DOHH2 (cell line): Measurements from ENCODE around the gene SH3RF3.

Source experiments
- EZH2phosphoT487 ChIP-seq: fragments of 200-600 bp; sonication (generic); IDR thresholded peaks from 2 replicates; pipeline ENCODE4 v1.6.1; 2017; ENCODE audit warnings: borderline replicate concordance, mild to moderate bottlenecking, antibody characterized with exemption, low read length, moderate library complexity, mixed read lengths
- TF ChIP-seq, protein P1 (sequence below): fragments of 200-600 bp; sonication (generic); IDR thresholded peaks from one replicate; pipeline ENCODE4 v1.5.1; 2014; ENCODE audit warnings: antibody characterized with exemption, mild to moderate bottlenecking, low read depth, low read length; ENCODE audit not compliant: poor library complexity, severe bottlenecking

DNA sequence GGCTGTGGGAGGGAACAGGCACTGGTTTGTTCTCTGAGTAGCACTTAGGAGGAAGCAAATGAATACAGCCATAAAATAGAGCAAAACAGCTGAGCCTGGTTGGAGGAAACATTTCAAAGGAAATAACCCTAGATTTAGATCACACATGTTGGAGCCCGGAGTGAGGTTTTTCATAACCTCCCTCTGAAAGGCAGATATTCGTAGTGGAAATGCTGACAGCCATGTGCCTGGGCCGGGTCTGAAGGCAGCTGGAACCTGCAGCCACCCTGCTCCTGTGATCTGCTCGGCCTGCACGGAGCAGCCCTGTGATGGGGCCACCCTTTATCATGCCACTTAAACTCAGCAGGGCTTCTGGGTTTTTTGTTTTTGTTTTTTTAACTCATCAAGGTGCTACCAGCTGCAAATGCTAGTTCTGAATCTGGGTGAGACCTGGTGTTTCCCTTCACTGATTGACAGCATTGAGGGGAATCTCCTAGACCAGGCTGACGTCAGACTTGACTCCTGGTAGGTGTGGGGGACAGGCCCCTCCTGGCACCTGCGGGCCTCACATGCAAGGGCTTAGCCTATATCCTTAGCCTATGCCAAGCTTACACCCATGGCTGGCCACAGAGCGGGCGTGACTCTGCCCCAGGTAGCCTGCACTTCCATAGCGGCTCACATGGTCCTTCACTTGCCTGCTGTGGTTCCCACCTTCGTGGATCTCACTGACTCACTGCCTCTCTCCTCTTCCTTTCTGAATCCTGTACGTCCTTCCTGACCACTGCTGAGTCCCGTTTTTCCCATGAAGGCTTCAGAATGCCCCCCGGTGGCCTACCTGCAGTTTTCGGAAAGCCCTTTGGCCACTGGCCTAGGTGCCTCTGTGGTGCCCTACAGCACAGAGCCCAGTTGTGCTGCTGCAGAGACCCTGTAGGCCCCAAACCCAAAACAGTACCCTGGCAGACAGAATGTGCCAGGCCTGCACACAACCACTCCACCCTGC is 267.5 kb downstream of the SH3RF3 start:
- TF ChIP-seq, protein P1, sequence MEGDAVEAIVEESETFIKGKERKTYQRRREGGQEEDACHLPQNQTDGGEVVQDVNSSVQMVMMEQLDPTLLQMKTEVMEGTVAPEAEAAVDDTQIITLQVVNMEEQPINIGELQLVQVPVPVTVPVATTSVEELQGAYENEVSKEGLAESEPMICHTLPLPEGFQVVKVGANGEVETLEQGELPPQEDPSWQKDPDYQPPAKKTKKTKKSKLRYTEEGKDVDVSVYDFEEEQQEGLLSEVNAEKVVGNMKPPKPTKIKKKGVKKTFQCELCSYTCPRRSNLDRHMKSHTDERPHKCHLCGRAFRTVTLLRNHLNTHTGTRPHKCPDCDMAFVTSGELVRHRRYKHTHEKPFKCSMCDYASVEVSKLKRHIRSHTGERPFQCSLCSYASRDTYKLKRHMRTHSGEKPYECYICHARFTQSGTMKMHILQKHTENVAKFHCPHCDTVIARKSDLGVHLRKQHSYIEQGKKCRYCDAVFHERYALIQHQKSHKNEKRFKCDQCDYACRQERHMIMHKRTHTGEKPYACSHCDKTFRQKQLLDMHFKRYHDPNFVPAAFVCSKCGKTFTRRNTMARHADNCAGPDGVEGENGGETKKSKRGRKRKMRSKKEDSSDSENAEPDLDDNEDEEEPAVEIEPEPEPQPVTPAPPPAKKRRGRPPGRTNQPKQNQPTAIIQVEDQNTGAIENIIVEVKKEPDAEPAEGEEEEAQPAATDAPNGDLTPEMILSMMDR = no peak
- TF ChIP-seq EZH2phosphoT487 = no peak
